K562 (cell line): Measurements from ENCODE around the gene EMC9. TPM values are rescaled to one million over a fixed set of nuclear protein-coding genes. Genes with fewer than 3 reads are reported as not detected.

Experiments used
- CCNT2 ChIP-seq: IDR thresholded peaks from 2 replicates; pipeline ENCODE4 v1.6.1; 2011; ENCODE audit warnings: borderline replicate concordance, low read depth, mild to moderate bottlenecking, moderate library complexity, mixed read lengths, low read length; ENCODE audit not compliant: insufficient read length; ENCODE audit errors: extremely low read depth
- DPF2 ChIP-seq: fragments of 450-650 bp; IDR thresholded peaks from 2 replicates; pipeline ENCODE4 v1.6.1; 2016
- FOXA3 ChIP-seq, 2 experiments: fragments of 450-650 bp in 1 of 2; sonication (generic) in 1 of 2; formaldehyde crosslinking; IDR thresholded peaks in 1 of 2; conservative IDR thresholded peaks in 1 of 2; 2 replicates each; pipeline versions ENCODE4 v1.4.0 to v1.8.0; 2020 to 2022; ENCODE audit warnings: mild to moderate bottlenecking in 2 of 2, missing genetic modification reagents in 1 of 2
- GTF2F1 ChIP-seq: IDR thresholded peaks from 2 replicates; pipeline ENCODE4 v1.6.1; 2011; ENCODE audit warnings: low read depth, low read length, improper control_type of control experiment
- MAFK ChIP-seq: IDR thresholded peaks from 2 replicates; pipeline ENCODE4 v1.6.1; 2011; ENCODE audit warnings: low read length, improper control_type of control experiment
- MBD1 ChIP-seq: fragments of 250-450 bp; sonication (Bioruptor Pico); IDR thresholded peaks from 2 replicates; pipeline ENCODE4 v1.8.0; 2022; ENCODE audit warnings: inconsistent platforms
- NFE2 ChIP-seq: IDR thresholded peaks from 2 replicates; pipeline ENCODE4 v1.6.1; 2014; ENCODE audit warnings: antibody characterized with exemption, low read depth
- PBX2 ChIP-seq, 2 experiments: IDR thresholded peaks in 1 of 2; conservative IDR thresholded peaks in 1 of 2; 2 replicates each; pipeline ENCODE4 v1.6.1; 2016; ENCODE audit warnings: low read depth in 2 of 2, mild to moderate bottlenecking in 1 of 2, missing compliant biosample characterization in 1 of 2, missing genetic modification characterization in 1 of 2, moderate library complexity in 1 of 2
- PRMT5 ChIP-seq: sonication (generic); formaldehyde crosslinking; IDR thresholded peaks from 2 replicates; pipeline ENCODE4 v1.5.0; 2020; ENCODE audit warnings: missing genetic modification reagents
- SMAD2 ChIP-seq: fragments of 150-350 bp; IDR thresholded peaks from 2 replicates; pipeline ENCODE4 v1.6.1; 2014; ENCODE audit warnings: low read depth, mild to moderate bottlenecking, low read length
- THRA ChIP-seq: fragments of 450-650 bp; IDR thresholded peaks from 2 replicates; pipeline ENCODE4 v1.6.1; 2017; ENCODE audit warnings: mild to moderate bottlenecking, moderate library complexity
- THRAP3 ChIP-seq: fragments of 450-650 bp; IDR thresholded peaks from 2 replicates; pipeline ENCODE4 v1.6.1; 2016; ENCODE audit warnings: mild to moderate bottlenecking, inconsistent platforms, borderline replicate concordance
- U2AF2 ChIP-seq: fragments of 200-400 bp; formaldehyde crosslinking; optimal IDR thresholded peaks from 2 replicates; pipeline ENCODE3; 2017; ENCODE audit warnings: low read depth, mild to moderate bottlenecking, low read length
- ZNF143 ChIP-seq: sonication (generic); formaldehyde crosslinking; IDR thresholded peaks from 2 replicates; pipeline ENCODE4 v1.9.0; 2022; ENCODE audit warnings: mild to moderate bottlenecking, missing genetic modification reagents
- ZNF224 ChIP-seq: sonication (generic); formaldehyde crosslinking; IDR thresholded peaks from 2 replicates; pipeline ENCODE4 v1.8.0; 2022; ENCODE audit warnings: mild to moderate bottlenecking, missing genetic modification reagents
- ZNF3 ChIP-seq: fragments of 250-450 bp; sonication (Bioruptor Pico); IDR thresholded peaks from 2 replicates; pipeline ENCODE4 v1.5.0; 2021; ENCODE audit warnings: mild to moderate bottlenecking, moderate library complexity
- ZNF561 ChIP-seq: fragments of 450-650 bp; formaldehyde crosslinking; conservative IDR thresholded peaks from 2 replicates; pipeline ENCODE4 v1.4.0; 2020; ENCODE audit warnings: mild to moderate bottlenecking, moderate library complexity
- ZNF75A ChIP-seq: fragments of 450-650 bp; formaldehyde crosslinking; IDR thresholded peaks from 2 replicates; pipeline ENCODE4 v1.4.0; 2020; ENCODE audit warnings: mild to moderate bottlenecking
- polyA plus RNA-seq, 8 experiments: library from polyadenylated mRNA; depleted of rRNA in 4 of 8; stranded (reverse) in 5 of 8; unstranded in 3 of 8; fragments of >200 nt; fragmentation: Nextera tagmentation in 2 of 8; fragmentation: Illumina TruSeq in 1 of 8; extraction: Ambion mirVana in 2 of 8; extraction: Trizol in 1 of 8; gene quantifications; 2 replicates each; pipeline versions ENCODE4 v1.2.1 to v1.2.3, GENCODE V29; 2011 to 2014; ENCODE audit warnings: inconsistent platforms in 1 of 8, missing spikeins in 1 of 8
- total RNA-seq, 7 experiments: library from RNA; depleted of rRNA in 6 of 7; stranded (reverse); fragments of >200 nt in 6 of 7; fragmentation: Illumina TruSeq in 2 of 7; extraction: Trizol in 2 of 7; gene quantifications; 2 replicates each; pipeline versions ENCODE4 v1.2.1 to v1.2.3, GENCODE V29; 2011 to 2021; ENCODE audit warnings: low replicate concordance in 1 of 7
- TF ChIP-seq, protein P1 (sequence below): sonication (generic); formaldehyde crosslinking; IDR thresholded peaks from 2 replicates; pipeline ENCODE4 v1.8.1; 2023; ENCODE audit warnings: mild to moderate bottlenecking, missing genetic modification reagents

The EMC9 gene
- total and polyA plus RNA-seq, 9 of the 15 experiments (the other 6 are each of a cell fraction or from before 2014, with no cell fraction given): 3.1 to 13.2 (median 7.8) TPM

DNA sequence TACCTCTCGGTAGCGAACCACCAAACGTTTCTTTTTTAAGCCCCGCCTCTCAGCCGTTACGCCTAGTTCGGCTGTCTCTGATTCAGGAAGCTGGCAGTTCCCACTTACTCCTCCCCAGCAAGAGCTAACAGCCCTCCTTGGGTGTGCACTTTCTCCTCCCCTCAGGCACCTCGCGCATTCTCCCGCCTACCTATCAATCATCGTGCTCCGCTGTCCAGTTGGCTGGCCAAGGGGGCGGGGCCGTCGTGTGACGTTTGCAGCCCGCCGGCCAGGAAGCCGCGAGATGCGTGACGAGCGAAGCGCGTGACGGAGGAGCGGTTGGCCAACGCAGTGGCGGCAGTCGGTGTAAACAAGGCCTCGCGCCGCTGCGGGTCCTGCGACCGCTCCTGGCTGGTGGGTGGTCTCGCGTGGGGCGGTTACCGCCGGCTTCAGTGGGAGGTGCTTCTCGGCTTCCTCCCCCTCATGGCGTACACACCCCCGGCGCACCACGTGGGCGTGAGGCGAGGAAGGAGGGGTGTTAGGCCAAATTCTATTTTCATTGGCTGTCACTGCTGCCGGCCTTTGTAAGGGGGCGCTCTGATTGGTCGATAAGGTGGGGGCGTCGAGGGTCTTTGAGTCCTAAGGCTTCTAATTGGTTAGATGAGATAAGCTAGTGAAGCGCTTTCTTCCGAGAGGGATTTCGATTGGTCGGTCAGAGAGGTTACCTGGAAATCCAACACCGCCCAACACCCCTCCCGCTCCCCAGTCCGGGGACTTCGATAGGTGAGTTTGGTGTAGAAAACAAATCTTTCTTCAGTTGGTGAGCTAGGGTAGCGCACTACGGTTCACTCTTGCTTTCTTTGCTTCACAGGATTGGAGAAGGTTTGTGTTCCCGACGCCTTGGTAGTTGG, 26.6 kb downstream of the EMC9 start, which contains the start of the genes DCAF11 and NRL (continued):
- TF ChIP-seq PBX2 (CRISPR knock-in tag; IDR thresholded peaks at IDR 0.05; ENCODE audit: low read depth) (peak; percentile 91), PBX2 (tag; conservative IDR thresholded peaks at IDR 0.05; ENCODE audit: low read depth) (peak; percentile 96), MBD1 (CRISPR knock-in tag) (no peak), FOXA3 (CRISPR knock-in tag; conservative IDR thresholded peaks at IDR 0.05 in 1 of 2, IDR thresholded peaks at IDR 0.05 in 1 of 2) (peak; percentile 6 to 94; a peak in 2 of 4 replicates), GTF2F1 (no peak), ZNF143 (CRISPR knock-in tag) (no peak), THRA (no peak), THRAP3 (no peak), ZNF3 (no peak), U2AF2 (no peak), ZNF75A (CRISPR knock-in tag) (no peak), CCNT2 (peak; percentile 52), PRMT5 (no peak), DPF2 (no peak), SMAD2 (no peak), MAFK (no peak), NFE2 (no peak), ZNF561 (CRISPR knock-in tag) (no peak), ZNF224 (CRISPR knock-in tag) (no peak)
- TF ChIP-seq, protein P1, sequence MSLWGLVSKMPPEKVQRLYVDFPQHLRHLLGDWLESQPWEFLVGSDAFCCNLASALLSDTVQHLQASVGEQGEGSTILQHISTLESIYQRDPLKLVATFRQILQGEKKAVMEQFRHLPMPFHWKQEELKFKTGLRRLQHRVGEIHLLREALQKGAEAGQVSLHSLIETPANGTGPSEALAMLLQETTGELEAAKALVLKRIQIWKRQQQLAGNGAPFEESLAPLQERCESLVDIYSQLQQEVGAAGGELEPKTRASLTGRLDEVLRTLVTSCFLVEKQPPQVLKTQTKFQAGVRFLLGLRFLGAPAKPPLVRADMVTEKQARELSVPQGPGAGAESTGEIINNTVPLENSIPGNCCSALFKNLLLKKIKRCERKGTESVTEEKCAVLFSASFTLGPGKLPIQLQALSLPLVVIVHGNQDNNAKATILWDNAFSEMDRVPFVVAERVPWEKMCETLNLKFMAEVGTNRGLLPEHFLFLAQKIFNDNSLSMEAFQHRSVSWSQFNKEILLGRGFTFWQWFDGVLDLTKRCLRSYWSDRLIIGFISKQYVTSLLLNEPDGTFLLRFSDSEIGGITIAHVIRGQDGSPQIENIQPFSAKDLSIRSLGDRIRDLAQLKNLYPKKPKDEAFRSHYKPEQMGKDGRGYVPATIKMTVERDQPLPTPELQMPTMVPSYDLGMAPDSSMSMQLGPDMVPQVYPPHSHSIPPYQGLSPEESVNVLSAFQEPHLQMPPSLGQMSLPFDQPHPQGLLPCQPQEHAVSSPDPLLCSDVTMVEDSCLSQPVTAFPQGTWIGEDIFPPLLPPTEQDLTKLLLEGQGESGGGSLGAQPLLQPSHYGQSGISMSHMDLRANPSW (CRISPR knock-in tag): no peak
